ENCODE results near the gene METTL24.

GRCh38 chr6:110298916-110299315 is 59.2 kb downstream of the METTL24 start:
- TF ChIP-seq EZH2phosphoT487 (IDR thresholded peaks at IDR 0.05; ENCODE audit: borderline replicate concordance) (no peak), CTCF (conservative IDR thresholded peaks at IDR 0.05; ENCODE audit: low read length) (no peak)
